GM18873 (cell line): ENCODE measurements around the gene TOLLIP.

Experiments
- ATAC-seq: cut with Tn5 transposase; IDR thresholded peaks from one replicate; pipeline ENCODE4 v1.9.1; 2021; ENCODE audit warnings: mild to moderate bottlenecking, moderate library complexity, moderate number of reproducible peaks; ENCODE audit not compliant: unreplicated experiment, low FRiP score

The TOLLIP gene

DNA sequence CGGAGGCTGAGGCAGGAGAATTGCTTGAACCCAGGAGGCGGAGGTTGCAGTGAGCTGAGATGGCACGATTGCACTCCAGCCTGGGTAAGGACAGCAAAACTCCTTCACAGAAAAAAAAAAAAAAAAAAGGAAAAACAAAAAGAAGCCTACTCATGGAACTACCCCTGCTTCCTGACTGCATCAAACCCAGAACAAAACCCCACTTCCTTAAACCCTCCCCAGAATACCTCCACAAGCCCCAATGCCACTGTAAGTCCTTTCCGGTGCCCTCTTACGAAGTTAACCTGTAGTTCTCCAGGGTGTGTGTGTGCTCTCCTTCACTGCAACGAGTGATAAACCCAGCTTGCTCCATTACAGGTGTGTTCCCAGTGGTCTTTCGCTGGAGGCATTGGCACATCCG, 8.6 kb upstream of the TOLLIP start:
- ATAC-seq: no peak

DNA sequence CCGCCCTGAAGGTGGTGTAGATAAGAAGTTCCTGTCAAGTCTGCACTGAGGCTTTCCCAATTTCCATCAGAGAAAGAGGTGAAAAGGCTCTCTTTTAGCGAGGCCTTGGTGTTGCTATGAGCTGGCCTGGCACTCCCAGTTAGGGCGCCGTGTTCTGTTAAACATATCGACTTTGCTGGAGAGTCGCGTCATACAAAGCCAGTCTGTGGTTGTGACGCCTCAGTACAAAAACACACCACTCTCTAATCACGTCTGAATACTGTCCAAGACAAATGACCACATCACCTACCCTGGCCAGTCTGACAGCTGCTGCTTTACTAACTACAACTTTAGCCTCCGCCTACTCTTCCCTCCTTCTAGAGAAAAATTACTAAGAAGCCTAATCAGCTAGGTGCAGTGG, 8.0 kb upstream of the TOLLIP start:
- no peak for ATAC-seq

DNA sequence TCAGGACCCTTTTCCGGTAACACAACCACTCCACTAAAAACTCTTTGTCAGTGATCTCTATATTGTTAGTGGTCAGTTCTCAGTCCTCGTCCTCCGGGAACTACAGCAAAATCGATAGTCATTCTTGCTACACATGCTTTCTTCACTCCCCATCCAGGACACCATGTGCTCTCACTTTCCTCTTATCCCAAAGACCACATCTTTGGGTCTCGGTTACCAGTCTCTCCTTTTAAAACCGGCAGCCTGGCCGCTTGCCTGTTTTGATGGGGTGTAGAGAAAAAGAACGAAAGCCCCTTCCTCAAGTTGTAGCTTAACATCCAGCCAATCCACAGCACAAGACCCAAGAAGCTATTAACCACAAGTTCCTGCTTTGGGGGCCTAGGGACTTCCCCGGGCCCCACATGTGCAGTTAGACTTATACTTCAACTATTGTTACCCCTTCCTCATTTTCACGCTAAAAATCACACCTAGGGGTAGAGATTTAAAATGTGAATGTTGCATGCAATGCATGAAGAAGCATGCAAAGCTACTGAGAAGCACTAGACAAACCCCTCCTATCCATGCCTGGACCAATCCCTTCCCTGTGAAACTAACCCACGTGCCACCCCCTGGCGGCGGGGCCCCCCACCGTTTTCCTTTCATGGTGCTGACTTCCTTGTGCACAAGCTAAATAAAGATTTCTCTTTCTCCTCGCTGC, 1.5 kb upstream of the TOLLIP start:
- no peak for ATAC-seq

DNA sequence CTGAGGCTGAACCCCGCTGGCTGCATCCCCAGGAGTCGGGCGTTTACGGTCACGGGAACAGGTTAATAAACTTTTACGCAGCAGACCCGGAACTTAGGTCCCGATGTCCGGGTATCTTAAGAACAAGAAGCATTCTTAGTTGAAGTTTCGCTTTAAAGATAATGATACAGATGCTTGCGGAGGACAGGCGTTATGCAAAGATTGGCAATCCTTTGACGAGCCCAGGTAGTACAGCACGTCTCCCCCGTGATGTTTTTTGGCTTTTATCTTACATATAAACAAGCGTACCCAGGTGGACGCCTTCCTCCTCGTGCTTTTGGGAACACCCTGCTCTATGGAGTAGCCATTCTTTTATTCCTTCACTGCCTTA, 871 bp upstream of the TOLLIP start:
- no peak for ATAC-seq

DNA sequence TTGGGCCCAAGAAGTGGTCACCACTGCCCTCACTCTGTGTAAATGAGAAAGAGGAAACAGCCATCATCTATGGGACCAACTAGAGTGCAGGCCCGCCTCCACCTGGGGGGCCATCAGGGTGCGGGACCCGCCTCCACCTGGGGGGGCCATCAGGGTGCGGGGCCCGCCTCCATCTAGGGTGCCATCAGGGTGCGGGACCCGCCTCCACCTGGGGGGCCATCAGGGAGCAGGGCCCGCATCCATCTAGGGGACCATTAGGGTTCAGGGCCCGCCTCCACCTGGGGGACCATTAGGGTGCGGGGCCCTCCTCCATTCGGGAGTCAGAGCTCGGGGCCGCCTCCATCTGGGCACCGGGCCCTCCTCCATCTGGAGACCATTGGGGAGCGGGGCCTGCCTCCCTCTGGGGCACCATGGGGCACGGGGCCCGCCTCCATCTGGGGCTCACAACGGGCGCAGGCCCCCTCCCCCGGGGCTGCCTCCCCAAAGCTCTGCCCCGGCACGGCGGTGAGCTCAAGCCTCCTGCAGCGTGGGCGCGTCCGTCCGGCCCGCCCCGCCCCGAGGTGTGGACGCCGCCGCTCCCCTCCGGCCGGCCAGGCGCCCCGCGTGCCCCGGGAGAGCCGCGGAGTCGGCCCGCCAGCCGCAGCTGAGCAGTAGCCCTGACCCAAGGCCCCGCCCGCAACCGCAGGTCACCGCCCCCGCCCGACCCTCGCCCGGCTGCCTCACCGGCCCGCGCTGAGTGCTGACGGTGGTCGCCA, 512 bp downstream of the TOLLIP start:
- ATAC-seq: peak; percentile 4

DNA sequence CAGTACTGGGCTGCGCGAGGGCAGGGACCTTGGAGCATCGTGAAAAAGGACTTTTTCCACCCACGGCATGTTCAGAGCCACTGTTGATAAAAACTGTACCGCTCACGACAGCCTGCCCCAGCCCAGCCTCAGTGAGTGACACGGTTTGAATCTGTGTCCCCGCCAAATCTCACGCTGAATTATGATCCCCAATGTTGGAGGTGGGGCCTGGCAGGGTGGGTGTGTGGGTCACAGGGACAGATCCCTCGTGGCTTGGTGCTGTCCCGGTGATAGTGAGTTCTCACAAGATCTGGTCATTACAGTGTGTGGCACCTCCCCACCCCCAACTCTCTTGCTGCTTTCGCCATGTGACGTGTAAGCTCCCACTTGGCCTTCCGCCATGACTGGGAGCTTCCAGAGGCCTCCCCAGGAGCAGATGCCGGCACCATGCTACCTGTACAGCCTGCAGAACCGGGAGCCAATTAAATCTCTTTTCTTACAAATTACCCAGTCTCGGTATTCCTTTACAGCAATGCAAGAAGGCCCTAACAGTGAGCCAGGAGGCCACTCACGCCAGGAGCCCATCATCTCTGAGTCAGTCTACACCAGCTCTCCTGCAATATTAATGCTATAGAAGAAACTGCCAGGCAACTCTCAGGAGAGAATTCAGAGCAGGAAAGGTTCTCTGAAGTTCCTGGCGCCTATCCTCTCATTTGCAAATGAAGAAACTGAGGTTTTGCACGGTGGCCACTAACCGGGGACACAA, 1.3 kb downstream of the TOLLIP start:
- no peak for ATAC-seq

DNA sequence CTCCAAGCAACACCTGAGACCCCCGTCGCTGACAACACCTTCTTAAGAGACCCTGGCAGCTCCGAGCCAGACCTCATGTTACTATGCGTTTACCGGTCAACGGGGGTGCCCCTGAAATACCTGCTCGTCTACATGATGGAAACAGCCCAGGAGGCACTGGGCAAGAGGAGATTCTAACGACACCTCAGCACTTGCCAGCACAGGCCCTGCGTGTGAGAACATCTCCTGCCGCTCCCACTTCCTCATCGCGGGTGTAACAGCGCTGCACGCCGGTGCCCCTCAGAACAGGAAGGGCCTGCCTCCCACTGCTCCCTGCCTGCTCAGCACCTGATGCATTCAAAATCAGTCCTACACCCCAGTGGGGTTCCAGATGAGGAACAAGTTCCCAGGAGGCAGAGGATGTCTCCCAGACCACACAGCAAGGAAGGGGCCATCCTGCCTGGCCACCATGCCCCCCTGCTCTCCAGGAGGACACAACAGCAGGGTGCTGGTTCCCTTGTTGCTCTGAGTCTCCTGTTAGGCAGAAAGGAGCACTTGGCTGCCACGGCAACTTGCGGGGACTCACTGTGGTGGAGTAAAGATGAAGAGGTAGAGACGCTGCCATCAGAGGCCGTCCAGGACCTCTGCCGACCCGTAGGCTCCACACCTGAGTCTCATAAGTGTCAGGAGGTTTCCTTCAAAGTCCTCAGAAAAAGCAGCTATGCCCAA, 2.1 kb downstream of the TOLLIP start:
- ATAC-seq: no peak

DNA sequence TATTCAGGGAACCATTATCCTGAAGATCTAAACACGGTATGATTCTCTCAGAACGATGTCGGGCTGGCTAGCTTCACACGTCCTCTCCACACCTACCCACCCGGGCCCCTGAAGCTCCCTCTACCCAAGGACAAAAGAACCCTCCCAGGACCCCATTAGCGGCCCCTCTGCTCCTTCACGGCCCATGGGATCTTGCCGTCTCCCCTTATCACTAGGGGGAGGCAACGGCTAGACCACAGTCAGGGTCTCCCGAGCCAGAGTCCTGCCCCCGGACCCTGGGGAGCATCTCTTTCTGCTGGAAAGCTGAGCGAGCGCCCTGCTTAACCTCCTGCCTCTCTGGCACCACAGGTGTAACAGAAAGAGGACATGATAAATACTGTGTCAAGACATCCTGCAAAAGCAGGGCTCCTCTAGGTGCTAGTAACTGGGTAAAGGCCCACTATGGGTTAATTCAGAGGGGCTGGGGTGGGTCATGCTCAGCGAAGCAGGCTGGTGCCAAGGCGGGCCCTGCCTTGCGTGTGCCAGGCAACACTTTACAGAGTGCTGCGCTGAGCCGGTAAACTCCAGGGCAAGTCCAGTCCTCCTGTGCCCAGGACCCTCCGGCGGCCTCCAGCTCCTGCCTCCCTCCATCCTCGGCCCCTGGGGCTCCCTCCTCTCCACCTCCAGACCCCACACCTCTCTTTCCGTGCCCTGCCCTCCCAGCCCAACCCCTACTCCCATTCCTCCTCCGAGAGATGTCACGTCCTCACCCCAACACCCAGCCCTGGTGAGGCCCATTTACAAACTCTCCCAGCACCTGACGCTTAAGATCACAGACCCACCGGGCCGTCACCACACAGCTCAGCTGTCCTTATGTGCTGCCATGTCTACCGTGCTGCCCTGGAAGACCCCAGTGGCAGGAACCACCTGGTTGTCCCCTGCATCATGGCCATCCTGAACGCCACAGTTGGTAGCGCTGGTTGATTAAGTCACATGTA, 3.0 kb downstream of the TOLLIP start:
- no peak for ATAC-seq

DNA sequence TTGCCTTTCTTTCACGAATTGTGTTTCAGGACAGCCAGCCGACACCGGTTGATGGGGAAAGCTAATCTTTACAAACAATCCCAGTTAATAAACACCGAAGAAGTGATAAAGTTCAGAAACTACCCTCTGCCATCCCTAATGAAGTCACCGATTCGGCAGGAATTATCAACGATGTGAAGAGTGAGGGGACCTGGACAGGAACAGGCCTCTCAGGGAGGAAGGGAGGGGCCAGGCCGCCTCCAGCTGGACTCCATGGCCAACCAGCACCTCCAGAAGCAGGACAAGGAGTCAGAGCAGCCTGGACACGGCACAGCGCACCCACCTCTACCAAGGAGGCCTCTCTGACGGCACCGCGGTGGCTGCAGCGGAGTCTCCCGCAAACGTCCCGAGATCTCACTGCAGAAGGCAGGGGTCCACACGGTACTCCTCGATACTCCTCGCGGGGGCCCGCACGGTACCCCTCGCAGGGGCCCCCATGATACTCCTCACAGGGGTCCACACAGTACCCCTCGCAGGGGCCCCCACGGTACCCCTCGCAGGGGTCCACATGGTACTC, 3.9 kb downstream of the TOLLIP start:
- no peak for ATAC-seq

DNA sequence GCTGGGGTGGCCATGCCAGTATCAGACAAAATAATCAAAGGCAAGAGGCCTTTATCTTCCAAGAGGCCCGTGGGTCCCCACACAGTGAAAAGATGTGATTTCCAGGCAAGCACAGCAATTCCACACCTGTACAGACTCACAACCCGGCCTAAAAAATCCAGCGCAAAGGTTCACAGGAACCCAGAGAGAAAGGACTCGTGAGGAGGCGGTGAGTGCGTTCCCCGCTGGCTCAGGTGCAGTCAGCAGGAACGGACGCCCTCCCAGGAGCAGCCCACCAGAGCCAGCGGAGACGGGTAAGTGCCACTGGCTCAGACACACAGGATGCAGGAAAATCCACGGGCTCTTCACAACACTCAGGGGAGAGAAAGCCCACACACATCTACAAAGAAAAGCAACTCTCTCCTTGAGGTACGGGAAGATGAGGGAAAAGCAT, 4.4 kb downstream of the TOLLIP start:
- ATAC-seq: no peak

DNA sequence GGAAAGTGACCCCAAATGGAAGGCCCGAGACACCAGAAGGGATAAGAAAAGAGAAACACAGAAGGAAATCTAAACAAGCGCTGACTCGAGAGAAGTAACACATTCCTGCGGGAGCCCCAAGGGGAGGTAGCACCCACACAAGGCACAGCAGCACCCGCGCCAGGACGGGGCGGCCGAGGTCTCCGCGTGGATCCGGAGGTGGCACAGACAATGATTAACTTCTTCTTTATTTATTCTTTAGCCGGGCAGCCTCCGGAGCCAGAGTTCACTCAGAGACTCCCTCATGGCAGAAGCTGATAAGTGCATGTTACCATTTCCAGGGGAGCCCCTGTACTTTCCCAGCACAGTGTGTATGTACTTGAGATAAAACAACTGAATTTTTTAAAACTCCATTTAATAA, 5.1 kb downstream of the TOLLIP start:
- no peak for ATAC-seq

DNA sequence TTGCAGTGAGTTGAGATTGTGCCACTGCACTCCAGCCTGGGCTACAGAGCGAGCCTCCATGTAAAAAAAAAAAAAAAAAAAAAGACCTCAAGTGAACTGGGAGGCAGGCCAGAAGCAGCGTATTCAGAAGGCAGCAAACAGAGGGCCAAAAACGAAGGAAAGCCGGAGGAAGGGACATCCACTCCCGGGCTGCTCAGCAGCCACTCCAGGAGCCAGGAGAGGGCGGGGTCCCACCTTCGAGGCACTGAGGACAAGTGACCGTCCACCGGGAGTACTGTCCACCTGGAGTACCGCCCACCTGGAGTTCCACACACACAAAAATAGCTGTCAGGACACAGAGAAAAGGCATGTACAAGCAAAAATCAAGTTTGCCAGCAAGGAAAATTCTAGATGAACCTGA, 5.5 kb downstream of the TOLLIP start:
- no peak for ATAC-seq

DNA sequence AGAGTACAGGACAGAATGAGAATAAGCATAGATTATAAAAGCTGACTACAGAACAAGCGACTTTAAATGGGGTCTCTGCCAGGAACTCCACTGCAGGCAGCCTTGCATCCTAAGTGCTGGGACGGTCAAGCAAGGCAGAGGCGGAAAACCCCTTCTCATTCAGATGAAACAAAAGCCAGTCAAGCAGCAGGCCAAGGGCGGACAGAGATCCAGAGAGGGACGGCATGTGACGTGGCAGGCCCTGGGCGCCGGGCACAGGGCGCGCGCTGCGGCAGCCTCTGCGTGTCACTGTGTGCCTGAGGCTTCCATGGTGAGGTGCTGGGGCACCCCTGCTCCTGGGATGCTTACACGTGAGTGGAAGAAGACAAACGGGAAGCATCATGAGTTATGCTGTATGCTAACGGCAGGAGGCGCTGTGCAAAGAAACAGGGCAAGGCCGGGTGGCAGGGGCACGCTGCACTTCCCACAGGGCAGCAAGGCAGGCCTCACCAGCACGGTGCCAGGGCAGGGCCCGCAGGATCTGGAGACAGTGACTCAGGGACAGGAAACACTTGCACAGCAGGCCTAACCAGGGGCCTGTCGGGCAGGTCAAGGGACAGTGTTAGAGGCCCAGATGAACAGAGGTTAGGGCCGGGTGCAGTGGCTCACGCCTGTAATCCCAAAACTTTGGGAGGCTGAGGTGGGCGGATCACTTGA, 6.2 kb downstream of the TOLLIP start:
- no peak for ATAC-seq

DNA sequence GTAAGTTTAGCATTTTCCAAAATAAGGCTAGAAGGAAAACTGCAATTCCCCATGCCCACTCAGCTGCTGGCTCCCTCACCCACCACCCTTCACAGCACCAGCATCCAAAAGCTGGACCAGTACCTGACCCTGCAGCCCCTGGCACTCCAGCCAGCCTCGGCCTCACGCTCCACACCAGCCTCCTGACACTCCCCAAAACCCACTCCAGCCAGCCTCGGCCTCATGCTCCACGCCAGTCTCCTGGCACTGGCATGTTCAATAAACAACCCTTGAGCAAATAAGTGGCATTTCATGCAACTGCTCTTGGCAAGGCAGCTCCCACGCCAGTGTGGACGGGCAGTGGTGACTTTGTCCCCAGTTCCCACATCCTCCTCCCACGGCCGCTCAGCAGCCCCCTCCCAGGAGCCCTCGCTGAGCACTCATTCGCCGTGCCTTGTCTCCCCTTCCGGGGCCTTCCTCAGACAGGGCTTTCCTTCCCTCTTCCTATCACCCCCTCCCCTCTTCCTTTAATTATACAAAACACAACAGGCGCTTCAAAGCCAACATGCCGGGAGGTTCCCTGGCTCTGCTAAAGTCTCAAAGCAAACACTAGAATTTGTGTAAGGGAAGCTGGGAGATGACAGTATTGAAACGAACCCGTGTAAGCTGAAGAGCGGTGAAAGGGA, 6.8 kb downstream of the TOLLIP start:
- ATAC-seq: no peak

DNA sequence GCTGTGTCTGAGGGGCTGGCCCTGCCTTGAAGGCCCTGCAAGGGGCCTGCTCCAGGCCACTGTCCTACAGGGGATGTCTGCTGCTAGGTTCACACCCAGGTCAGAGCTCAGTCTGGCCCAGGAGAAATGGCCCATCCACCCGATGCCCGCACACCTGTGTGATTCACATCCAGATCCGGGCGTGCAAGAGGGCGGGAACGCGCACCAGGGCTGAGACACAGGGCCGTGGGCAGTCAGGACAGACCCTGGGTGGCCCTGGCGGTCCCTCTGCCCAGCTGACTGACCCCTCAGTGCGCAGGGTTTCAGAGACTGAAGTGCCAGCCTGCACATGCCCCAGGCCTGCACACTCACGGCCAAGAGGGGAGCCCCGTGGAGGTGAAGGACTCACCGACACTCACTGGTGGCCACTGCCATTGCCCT, 7.4 kb downstream of the TOLLIP start:
- no peak for ATAC-seq

DNA sequence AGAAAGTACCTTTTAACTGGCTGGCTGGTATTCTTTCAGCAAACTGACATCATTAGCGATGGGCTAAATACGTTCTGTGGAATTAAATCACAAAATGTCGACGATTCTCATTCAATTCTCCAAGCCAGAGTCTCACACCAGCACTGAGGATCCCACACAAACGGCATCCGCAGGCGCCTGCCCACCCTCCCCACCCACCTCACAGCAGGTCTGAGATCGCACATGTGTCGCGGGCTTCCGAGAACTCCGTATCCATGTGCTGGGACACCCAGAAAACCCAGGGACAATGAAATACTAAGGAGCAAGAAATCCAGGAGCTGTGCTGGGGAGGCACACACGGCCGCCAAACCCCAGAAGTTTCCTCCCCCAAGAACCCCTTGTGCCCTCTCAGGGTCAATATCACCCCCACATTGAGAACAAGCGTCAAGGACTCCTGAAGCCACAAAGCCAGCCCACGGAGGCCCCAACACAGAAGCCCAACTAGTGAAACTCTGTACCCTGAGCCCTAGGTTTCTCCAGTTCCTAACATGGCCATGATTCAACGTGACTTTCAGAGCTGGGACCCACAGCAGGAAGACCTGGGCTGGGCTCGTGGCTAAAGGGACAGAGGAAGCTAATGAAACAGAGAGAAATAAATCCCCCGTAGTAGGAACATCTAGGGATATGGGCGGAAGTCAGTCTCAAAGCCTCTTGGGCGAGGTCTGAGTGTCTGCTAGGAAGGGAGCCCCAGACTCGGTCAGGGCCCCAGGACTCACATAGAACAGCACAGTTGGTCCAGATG, 8.0 kb downstream of the TOLLIP start:
- ATAC-seq: no peak

DNA sequence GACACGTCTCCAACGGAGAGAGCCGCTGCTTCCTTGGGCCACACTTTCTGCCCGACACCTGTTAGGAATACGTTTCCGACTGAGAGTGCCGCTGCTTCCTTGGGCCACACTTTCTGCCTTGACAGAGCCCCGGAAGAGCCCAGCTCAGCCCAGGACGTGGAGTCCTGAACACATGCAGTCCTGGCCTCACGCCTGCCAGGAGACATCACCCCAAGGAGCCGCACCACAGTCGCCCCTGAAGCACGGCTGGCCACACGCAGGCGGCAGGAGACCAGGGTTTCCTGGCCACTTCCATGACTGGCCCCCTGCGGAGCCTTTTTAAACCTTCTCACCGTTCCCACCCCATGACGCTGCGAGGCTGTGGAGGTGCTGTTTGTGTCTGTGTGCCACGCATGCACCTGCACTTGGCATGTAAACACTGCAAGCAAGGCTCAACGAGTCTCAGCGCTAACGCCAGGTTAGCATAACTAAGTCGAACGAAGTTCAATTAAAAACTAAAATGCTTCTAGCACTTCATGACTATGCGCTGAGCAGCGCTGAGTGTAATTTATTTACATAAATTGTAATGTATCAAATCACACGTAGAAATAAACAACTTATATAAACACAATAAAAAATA, 8.8 kb downstream of the TOLLIP start:
- no peak for ATAC-seq
